GM12875 (cell line): ENCODE measurements around the gene RECQL.

Experiments used
- H3K4me3 ChIP-seq: one replicate; pipeline ENCODE4 v1.5.1; 2011; ENCODE audit warnings: low read depth, low read length, control low read depth
- TF ChIP-seq, protein P1 (sequence below): IDR thresholded peaks from 2 replicates; pipeline ENCODE4 v1.5.1; 2011; ENCODE audit warnings: low read depth, mild to moderate bottlenecking, control low read depth, inconsistent platforms, low read length, moderate library complexity, borderline replicate concordance; ENCODE audit not compliant: insufficient read depth

Gene RECQL

DNA sequence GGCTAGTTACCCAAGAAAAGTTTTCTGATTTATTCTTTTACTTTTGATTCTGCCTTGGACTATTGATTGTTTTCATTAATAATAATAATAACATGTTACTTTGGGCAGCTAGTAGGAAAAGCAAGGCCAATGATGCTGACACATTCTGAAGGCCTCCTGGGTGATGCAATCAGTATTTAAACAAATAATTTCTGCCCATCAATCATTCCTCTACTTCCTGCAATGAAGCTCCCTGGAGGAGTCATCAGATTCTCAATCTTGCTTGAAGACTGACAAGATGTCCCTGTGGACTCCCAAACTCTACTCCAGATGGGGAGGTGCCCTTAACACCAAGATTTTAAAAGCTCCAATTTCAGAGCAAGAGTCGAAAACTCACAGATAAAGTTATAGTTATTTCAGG is 24.6 kb upstream of the RECQL start, which contains the start of gene SPX:
TSS of gene SPX (plus strand) at position 244 of the 400 bp plus-strand sequence. CDS start 177 bp downstream, outside the sequence.
- H3K4me3 ChIP-seq = no peak within 1 kb of the TSS
- TF ChIP-seq, protein P1, sequence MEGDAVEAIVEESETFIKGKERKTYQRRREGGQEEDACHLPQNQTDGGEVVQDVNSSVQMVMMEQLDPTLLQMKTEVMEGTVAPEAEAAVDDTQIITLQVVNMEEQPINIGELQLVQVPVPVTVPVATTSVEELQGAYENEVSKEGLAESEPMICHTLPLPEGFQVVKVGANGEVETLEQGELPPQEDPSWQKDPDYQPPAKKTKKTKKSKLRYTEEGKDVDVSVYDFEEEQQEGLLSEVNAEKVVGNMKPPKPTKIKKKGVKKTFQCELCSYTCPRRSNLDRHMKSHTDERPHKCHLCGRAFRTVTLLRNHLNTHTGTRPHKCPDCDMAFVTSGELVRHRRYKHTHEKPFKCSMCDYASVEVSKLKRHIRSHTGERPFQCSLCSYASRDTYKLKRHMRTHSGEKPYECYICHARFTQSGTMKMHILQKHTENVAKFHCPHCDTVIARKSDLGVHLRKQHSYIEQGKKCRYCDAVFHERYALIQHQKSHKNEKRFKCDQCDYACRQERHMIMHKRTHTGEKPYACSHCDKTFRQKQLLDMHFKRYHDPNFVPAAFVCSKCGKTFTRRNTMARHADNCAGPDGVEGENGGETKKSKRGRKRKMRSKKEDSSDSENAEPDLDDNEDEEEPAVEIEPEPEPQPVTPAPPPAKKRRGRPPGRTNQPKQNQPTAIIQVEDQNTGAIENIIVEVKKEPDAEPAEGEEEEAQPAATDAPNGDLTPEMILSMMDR = no peak

DNA sequence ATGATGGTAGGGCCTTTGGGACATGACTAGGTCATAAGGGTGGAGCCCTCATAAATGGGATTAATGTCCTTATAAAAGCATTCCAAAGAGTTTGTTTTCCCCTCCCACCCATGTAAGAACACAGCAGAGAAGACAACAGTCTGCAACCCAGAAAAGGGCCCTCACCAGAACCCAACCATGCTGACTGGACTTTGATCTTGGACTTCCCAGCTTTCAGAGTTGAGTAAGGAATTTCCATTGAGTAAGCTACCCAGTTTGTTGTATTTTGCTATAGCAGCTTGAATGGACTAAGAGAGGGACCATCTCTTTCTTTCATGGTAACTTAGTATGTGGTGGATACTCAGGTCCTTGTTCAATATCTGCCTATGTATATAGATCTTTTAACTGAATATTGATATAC is 21.7 kb upstream of the RECQL start:
- no peak overlapping the region for H3K4me3 ChIP-seq
- TF ChIP-seq, protein P1 = no peak

DNA sequence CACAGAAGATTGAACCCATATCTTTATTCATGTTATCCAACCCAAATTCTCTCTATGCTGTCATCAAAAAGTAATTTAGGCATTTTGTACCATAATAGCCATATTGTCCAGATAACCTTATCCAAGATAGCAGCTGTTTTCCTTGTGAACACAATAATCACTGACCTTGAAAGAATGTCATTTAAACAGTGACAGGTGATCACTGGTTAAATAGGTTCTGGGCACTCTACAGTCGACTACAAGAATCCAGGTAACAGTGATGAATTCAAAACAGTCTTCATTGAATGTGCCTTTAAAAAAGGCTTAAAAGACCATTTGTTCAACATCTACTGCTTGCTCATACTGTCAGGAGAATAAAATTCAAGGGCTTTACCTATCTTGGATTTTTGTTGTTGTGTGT is 20.1 kb upstream of the RECQL start:
- TF ChIP-seq, protein P1 = no peak
- H3K4me3 ChIP-seq = no peak overlapping the region

DNA sequence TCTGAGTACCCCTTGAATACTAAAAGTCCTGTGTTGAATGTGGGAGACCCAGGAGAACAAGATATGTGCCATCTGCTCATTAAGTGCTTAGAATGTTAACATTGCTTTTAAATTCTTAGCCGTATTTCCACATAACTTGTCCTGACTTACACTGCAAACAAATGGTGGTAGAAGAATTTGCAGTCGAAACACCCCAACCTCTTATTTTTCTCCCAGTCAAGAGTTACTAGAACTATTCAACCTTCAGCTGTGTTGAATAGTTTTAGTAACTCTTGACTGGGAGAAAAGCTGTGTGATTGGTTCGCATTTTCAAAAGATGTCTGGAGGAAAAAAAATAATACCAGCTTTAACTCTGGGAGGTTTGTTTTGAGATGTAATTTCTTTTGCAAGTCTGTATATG is 17.0 kb upstream of the RECQL start:
- no peak overlapping the region for H3K4me3 ChIP-seq
- TF ChIP-seq, protein P1 = no peak

DNA sequence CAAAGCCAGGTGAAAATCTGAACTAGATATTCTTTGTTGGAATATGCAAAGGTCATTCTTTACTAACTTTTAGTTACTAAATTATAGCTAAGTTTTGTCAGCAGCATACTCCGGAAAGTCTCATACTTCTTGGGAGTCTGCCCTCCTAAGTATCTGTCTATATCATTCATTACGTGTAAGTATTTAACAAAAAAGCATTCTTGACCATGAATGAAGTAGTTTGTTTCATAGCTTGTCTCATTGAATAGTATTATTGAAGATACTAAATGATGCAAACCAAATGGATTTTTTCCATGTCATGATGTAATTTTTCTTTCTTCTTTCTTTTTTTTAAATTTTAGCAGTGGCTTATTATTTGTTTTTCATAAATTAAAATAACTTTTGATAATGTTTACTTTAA is 14.8 kb upstream of the RECQL start:
- TF ChIP-seq, protein P1 = no peak
- H3K4me3 ChIP-seq = no peak overlapping the region

DNA sequence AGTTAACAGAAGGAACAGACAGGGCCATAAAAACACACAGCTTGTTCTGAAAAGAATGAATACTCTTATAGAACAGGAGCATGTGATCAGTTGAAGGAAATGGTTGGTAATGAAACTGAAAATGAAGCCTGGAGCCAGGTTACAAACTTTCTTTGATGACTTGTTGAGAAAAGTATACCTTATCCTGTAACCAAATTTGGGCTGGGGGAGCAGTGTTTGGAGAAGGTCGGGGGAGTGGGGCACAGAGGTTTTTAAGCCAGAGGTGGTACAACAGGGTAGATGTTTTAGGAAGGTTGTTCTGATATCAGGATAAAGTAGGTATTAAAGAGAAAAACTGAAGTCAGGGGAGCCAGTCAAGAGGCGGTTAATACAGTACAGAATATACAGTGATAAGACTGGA is 8.3 kb upstream of the RECQL start:
- TF ChIP-seq, protein P1 = no peak
- H3K4me3 ChIP-seq = no peak overlapping the region

DNA sequence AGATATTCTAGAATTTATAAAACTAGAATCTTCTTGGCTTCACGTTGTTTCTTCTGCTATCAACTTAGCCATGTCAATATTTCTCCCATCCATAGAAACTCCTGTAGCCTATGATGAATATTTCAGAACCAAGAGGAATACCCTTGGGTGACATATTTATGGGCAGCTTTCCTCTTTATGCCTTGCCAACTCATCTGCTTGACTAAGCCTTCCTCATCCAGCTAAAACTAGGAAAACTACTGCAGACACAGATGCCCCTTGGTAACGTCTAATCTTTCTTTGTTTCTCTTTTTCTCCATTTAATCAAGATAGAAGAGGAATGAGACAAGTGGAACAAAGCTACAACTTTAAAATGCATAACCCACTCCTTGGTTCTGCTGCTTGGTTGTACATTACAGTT is 6.4 kb upstream of the RECQL start:
- no peak overlapping the region for H3K4me3 ChIP-seq
- TF ChIP-seq, protein P1 = no peak
